Glomerular endothelial cell (primary cell): Measurements from ENCODE around the gene CHI3L2. TPM values are rescaled to one million over a fixed set of nuclear protein-coding genes. Genes with fewer than 3 reads are reported as not detected.

Source experiments
- DNase-seq: peaks from one replicate; pipeline ENCODE4 v3.0.0-alpha.2; 2011; ENCODE audit warnings: low read depth, low spot score; ENCODE audit errors: extremely low read depth
- total RNA-seq: library from RNA; depleted of rRNA; stranded (reverse); fragments of >200 nt; gene quantifications from 2 replicates; pipeline ENCODE4 v1.2.3, GENCODE V29; 2015

The CHI3L2 gene
- total RNA-seq, 1 donor from 2014 or later, result not detected

DNA sequence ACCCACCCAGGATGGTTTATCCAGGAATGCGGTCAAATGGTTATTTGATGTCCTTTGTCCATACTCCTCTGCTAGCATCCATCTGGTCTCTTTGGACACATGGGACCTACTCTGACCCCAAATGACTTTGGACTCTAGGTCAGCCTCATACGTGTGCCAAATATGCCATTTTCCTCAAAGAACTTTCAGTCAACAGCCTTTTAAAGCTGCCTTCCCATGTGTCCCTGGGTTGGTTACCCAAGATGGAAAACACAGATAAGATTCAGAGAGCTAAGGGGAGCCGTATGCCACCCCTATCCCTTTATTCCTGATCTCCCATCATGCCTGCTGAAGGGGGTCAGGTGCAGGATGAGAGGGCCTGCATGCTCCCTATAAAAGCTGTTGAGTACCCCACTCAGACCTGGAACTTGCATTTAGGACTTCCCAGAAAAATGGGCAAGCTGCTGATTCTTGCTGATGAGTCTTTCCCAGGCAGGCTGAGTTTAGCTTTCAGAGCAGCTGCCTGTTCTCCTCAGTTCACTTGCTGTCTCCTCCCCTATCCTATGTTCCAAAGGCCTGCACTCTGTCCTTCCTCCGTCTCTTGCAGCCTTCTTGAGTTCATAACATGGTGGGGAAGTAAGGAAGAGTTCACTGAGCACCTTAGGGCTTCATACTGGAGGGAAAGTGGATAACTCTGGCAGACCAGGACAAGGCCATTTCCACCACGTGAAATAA is 19.8 kb downstream of the CHI3L2 start:
- no peak for DNase-seq

DNA sequence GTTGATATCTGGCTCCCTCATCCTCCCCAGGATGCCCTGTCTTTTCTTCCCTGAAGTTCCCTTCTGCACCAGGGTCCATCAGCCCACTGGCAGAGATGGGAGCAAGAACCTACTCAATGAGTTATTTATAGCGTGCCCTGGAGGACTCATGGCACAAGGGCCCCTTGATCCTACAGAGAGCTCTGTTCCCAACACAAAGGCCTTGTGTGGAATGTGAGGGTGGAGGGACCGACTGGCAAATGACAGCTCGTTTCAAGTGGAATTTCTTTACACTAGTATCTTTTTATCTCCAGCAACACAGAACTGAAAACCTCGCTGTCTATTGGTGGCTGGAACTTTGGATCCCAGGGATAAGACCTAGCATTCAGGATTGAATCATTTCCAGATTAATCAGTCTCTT is 22.4 kb downstream of the CHI3L2 start:
- DNase-seq, result no peak

DNA sequence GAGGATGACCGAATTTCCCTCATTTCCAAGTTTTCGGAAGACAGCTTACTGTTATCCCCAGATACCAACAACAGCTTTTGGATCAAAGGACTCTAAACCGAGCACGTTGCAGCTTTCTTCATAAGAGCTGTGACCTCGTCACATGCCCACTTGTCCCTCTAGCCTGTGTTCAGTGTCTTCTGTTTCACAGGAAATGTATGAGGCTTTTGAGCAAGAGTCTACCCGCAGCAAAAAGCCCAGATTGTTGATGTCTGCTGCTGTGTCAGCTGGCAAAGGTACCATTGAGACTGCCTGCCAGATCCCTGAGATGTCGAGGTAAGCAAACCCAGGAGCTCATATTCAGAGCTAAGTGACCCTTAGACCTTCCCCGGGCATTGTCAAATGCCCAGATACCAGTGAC is 24.1 kb downstream of the CHI3L2 start:
- DNase-seq, result no peak

DNA sequence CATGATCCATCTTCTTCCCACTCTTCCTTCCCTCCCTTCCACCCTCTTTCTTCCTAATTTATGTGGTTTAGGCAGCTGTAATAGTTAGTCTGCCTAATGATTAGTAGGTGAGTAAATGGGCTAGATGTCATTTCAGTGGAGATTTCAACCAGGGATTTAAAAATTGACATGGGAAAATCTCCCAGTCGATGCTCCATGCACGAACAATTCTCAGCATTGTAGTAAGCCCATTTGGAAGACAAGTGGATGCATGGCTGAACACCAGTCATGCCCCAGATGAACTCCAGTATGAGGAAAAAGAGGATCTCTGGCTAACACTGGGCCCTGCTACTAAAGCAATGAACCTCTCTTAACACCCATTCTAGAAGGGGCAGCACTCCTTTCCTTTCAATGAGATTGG is 25.3 kb downstream of the CHI3L2 start:
- DNase-seq, result no peak

DNA sequence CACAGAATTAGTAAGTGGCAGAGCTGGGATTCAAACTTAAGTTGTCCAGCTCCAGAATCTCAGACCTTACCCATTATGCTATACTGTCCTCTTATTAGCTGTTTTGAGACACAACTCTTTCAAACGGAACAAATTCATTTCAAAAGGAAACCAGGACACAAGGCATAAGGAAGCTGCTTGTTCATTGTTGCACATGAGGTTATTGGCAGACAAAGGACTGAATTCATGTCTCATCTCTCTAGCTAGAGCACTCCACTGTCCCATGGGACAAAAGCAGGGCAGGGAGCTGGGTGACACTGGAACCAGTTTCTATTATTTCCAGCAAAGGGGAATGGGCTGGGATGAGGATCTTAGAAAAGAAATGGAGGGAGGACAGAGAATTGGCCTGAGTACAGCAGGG is 26.4 kb downstream of the CHI3L2 start:
- no peak for DNase-seq

DNA sequence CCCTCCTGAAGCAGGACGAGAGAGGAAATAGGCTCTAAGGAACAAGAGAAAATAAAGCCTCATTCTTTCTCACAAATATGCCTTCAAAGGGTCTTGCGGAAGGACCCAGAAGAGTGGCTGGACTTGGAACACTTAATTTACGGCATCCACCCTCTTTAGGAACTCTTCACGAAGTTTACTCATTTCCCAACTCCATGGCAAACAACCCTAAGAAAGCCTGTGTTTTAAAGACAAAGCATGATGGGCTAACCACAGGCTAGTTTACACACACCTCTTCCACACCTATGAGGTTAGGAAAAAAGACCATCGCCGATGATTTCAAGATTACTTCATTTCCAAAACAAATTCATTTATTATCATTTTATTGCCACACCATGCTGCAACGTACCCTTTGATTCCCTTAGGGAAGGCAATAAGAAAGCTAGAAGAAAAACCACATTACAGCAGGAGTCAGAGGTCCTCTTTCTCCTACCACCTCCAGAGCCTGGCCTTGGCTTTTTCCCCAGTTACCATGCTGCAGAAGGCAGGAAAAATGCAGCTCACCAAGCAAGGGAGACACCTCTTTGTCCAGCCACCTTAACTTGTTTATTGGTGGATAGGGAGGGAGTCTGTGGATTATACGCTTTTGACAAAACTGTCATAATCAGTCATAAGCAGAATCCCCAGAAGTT is 29.6 kb downstream of the CHI3L2 start:
- DNase-seq, result no peak

DNA sequence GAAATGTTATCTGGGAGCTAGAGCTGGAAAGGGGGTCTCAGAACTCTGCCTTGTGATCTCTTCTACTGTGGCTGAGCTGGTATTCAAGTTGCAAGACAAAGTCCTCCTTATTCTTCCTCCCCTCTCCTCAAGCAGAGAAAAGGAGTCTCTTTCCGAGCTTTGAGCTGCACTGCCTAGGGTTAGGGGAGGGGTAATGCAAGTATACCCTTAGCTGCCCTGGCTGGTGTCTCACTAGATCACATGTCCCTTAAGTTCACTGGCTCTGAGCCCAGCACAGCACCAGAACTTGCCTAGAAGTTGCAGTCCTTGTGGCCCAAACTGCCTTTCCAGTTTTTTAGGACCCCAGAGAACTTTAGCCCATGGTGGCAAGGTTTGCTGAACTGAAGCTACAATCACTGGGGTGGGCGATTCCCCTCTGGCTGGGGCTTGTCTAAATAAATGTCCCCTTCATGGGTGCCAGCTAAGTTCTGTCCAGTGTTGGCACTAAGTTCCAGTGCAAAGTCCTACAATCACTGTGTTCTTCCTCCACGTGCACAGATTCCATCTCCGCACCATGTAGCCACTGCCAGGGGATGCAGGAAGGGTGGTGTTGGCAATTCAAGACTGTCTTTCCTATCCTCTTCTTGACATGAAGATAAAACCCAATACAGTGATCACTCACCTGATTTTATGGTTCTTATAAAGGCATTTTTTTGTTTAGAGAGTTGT is 40.4 kb downstream of the CHI3L2 start:
- no peak for DNase-seq

DNA sequence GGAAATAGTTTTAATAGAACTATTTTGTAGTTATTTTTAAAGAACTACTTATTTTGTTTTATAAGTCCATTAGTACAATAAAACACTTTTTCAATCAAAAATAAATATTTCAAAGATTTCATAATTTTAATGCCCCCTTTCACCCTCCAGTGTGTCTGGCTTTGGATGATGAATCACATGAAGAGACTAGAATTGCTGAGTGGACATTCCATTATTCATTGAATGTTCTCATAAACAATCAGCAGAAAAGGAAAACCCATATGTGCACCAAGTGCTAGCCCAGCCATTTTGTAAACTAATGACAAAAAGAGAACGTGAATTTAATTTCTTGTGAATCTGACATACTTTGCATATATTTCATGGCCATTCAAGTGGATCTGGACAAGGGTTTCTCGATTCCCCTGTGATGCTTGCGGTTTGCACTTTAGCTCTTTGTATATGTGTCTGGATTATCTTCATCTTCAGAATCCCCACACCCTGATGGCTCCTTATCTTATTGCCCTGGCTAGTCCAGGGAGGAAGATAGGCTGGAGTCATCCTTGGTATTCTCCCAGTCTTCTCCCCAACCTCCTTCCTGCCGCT is 42.4 kb downstream of the CHI3L2 start:
- DNase-seq, result no peak

DNA sequence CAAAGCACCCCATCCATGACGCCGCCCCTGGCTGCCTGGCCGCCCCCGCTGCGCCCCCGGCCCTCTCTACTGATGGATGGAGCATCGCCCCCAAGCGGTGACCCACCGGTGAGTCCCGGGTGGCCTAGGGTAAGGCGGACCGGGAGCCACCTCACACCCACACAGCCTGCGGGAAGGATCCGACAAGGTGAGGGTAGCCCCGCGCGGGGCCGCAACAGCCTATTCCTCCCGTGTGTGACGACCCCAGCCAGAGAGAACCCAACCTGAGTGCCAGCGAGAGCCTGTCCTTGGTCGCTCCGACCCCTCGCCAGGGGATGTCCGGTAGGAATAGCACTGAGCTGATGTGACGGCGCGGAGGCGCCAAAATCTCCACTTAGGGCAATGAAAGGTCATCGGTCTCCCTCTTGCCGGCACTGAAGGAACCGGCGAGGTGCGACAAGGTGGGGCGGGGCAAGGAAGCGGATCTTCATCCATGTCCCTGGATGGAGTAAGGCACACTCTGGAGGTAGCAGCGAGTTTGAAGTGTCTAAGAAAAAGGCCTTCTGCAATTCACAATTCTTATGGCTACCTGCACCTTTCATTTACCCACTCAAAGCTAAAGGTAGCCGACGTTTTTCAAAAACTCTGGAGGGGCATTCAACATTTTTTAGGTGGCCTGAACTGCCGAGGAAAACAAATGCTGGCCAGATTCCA is 43.4 kb downstream of the CHI3L2 start:
- DNase-seq, result no peak

DNA sequence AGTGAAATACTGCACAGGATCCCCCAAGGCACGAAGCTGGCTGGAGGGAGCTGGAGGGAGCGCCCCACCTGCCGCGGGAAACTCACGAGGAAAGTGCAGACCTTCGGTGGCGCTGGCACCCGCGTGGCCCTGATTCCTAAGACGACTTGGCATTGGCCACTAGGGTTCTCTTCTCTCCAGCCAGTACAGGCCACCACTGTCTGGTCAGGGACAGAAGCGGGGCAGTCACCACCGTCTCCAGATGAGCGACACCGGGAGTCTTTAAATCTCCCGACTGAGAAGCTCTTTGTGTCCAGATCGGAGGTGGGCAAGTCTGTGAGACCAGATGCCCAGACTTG is 43.9 kb downstream of the CHI3L2 start:
- DNase-seq, result no peak

DNA sequence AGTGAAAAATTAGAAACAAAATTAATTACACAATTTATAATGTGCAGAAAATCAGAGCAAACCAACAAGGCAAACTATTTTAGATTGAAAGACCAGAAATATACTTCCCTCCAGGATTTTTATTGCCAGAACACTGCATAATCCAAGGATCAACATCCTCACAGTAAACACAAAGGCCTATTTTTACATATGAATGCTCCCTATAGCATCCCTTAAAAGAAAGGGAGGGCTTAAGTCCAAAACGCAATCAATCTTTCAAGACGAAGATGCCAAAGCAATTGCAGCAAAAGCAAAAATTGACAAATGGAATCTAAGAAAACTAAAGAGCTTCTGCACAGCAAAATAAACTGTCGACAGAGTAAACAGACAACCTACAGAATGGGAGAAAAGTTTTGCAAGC is 44.6 kb downstream of the CHI3L2 start:
- DNase-seq, result no peak

DNA sequence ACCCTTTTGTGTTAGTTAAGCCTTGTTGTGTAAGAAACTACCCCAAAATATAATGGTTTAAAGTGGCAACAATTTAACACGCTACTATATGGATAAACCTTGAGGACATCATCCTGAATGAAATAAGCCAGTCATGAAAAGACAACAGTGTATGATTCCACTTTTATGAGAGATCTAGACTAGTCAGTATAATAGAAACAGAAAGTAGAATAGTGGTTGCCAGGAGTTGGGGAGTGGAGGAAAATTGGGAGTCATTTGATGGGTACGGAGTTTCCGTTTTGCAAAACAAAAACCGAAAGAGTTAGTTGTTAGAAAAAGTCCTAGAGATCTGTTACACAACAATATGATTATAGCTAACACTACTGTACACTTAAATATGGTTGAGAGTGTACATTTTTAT is 47.1 kb downstream of the CHI3L2 start:
- DNase-seq, result no peak

DNA sequence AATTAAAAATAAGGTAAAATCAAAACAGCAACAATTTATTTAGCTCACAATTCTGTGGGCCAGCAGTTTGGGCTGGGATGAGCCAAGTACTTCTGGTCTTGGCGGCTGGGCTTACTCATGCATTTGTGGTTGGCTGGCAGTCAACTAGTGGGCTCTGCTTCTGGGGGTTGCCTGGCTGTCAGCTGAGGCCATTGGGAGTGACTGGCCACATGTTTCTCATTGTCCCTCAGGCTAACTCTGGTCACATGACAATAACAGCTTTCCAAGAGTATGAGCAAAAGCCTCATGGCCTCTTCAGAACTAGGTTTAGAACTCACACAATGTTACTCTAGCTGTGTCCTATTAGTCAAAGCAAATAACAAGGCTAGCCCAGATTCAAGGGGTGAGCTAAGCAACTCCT is 47.6 kb downstream of the CHI3L2 start:
- no peak for DNase-seq

DNA sequence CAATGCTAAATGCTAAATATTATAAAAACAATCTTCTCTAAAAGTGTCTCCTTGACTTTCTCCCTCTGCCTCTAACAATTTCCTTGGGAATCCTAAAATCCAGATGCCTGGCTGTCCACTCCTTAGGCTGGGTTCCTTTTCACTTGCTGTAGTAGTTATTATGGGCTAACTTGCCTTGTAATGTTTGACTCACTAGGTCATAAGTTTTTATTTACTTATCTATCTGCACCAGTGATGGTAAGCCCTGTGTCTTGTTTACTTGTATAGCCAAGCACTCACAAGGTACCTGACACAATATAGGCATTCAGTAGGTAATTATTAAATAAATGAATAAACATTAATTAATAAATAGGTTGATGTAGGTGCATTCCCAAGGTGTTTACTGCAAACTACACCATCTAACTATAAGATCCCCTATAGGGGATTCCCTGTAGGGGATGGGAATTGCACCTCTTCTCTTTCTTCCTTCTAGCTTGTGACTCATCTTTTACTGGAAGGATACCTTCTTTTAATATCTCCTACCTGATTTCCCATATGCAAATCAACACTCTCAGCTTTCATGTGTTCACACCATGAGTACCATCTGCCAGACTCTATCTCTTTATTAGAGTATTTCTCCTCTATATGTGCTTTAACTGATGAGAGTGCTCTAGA is 48.4 kb downstream of the CHI3L2 start:
- no peak for DNase-seq

DNA sequence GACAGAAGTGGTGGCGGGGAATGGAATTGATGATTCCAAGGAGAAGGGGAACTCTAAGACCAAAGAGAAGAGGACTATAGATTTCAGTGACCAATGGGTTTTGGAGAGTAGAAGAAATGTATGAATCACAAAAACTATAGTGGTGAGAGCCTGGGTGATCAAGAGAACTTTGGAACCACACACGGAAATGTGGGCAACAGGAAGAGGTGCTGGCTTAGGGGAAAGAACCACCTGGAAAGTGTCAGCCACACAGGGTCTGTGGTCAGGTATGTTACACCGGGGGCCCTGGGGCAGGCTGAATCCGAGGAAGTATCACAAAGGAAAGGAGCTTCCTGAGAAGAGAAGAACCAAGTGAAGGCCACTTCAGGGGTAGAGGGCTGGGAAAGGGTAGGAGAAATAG is 51.6 kb downstream of the CHI3L2 start:
- no peak for DNase-seq

DNA sequence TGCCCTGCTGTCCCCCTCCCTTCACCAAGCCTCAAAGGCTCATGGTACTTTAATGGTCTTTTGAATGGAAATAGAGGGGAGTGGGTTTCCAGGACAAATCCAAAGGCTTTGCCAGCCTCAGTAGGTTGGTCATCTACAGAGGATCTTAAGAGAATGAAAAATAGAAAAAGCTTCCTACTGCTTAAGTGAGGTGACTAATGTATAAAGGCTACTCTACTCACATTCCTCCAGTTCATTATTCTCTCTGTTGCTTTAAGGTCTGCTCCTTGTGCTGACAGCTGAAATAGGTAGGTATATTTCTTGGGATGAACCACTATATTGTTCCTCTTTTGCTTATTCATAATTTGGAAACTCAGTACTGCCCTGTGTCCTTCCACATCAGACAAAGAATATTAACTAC is 52.8 kb downstream of the CHI3L2 start:
- no peak for DNase-seq

DNA sequence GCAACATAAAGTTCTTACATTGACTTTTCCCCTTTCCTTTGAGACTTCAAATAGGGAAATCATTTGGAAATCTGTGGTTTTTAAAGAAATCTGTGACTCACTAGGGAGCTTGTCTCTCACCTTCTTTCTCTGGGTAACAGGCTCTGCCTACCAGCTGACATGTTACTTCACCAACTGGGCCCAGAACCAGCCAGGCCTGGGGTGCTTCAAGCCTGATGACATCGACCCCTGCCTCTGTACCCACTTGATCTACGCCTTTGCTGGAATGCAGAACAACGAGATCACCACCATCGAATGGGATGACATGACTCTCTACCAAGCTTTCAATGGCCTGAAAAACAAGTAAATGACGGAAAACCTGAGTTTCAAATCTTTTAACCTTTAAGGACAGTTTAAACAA is 53.9 kb downstream of the CHI3L2 start:
- DNase-seq, result no peak

DNA sequence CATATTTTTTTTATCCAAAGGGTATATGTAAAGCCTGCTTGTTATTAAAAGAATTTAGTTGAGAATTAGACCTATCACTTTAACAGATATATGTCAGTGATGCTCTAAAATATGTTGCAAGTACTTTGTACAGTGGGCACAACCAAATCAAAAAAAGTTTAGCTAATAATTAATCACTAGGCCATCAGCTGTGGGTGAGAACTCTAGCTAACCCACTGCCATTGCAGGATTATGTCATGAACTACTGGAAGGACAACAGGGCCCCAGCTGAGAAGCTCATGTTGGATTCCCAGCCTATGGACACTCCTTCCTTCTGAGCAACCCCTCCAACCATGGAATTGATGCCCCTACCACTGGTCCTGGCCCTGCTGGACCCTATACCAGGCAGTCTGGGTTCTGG is 56.3 kb downstream of the CHI3L2 start:
- DNase-seq, result no peak

DNA sequence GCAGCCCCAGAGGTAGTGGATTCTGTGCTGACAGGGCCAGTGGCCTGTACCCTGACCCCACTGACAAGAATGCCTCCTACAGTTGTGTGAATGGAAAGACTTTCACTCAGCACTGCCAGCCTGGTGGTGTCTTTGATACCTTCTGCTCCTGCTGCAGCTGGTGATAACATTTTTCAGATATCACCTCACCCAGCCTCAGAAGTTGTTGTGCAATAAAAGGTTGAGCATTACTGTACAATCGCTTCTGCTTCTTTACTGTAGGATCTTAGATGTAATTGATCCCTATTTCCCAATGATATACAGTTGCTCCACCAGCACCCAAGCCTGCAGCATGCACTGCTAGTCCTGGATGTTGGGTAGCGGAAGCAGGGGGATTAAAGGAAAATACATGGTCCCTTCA is 58.4 kb downstream of the CHI3L2 start:
- DNase-seq, result no peak

DNA sequence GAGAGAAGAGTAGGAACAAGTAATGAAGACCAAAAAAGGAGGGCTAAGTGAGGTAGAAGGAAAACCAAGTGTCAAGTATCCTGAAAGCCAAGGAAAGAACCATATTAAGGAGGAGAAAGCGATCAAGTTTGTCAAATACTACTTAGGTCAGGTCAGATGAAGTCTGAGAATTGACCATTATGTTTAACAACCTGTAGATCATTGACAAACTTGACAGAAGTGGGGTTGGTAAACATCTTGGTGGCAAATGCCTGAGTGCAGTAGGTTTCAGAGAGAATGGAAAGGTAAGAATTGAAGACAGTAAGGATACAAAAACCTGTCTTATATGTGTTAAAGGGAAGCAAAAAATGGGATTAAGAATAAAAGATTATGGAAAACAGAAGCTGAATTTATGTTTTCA is 59.4 kb downstream of the CHI3L2 start:
- no peak for DNase-seq

DNA sequence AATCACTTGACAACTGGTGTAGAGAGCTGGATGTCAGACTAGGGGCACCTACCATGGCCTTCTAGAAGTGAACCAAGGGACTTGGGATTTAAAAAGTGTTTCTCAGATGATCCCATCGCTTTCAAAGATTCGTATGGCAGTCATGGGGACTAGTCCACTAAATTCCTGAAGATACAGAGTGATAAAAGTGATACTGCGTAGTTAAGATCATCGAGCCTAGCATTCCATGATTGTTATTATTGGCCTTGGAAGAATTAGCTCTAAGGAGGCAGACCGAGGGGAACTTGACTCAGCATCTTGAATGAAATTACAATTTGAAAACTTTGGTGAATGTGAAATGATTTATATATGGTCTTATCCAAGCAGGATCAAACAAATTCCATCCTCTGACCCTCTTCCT is 61.9 kb downstream of the CHI3L2 start:
- no peak for DNase-seq
